GM11168 (cell line): ENCODE results near the gene ZNF727.
"Not testable (repeated sequence)": the region's sequence is repeated elsewhere in the genome, so short reads cannot be mapped to it uniquely, and the experiment has no call there.

Experiments used
- in situ Hi-C: fragments of 300-500 bp; cut with MboI; formaldehyde crosslinking; loops from one replicate; pipeline ENCODE4 v1.12.0; 2022; ENCODE audit warnings: low sequenced_read_pairs; ENCODE audit not compliant: unreplicated experiment

ZNF727 gene

GRCh38 chr7:64045301-64046040, at the start of gene ZNF727:
ZNF727 (plus strand) TSS chr7:64045434; CDS start chr7:64045622, 188 bp downstream.
- in situ Hi-C loops, result no loop called here

- in situ Hi-C loops, result no loop called here
Observed at GRCh38 chr7:63998549-63998948, 46.7 kb upstream of the ZNF727 start, which contains the start of gene ZNF722. ZNF722 (plus strand) TSS chr7:63998849; CDS start chr7:63998962, 113 bp downstream.

- in situ Hi-C loops, result not testable (repeated sequence)
Observed at GRCh38 chr7:64015496-64015895, 29.7 kb upstream of the ZNF727 start.

- in situ Hi-C loops, result no loop called here
Observed at GRCh38 chr7:64035388-64035787, 9.8 kb upstream of the ZNF727 start.

- in situ Hi-C loops, result no loop called here
Observed at GRCh38 chr7:64037095-64037494, 8.1 kb upstream of the ZNF727 start.

GRCh38 chr7:64046041-64046389, 781 bp downstream of the ZNF727 start:
- in situ Hi-C loops, result no loop called here

GRCh38 chr7:64077837-64078698, 32.8 kb downstream of the ZNF727 start:
- in situ Hi-C loops, result not testable (repeated sequence)

- in situ Hi-C loops, result no loop called here
Observed at GRCh38 chr7:64078699-64078994, 33.4 kb downstream of the ZNF727 start.

- in situ Hi-C loops, result no loop called here
Observed at GRCh38 chr7:64087501-64087900, 42.3 kb downstream of the ZNF727 start.

- in situ Hi-C loops, result not testable (repeated sequence)
Observed at GRCh38 chr7:64088863-64089262, 43.6 kb downstream of the ZNF727 start.
